Cardiac fibroblast (primary cell): ENCODE results near the gene TMEM63B.
A peak's percentile ranks its signal among the peaks of the same experiment; 100 is the strongest.

Experiments used
- DNase-seq, 2 donors: peaks; one replicate each; pipeline versions ENCODE4 v3.0.0 to v3.0.0-alpha.2; 2010; ENCODE audit warnings: low read depth in 2 of 2
- H3K4me3 ChIP-seq, 2 donors: replicated peaks in 1 of 2; 1 replicate in 1 of 2; 2 replicates in 1 of 2; pipeline ENCODE4 v1.5.1; 2011; ENCODE audit warnings: low read depth in 2 of 2, low read length in 2 of 2, mild to moderate bottlenecking in 2 of 2, moderate library complexity in 1 of 2
- CTCF ChIP-seq: IDR thresholded peaks from one replicate; pipeline ENCODE4 v1.5.1; 2011; ENCODE audit warnings: low read depth, mild to moderate bottlenecking, low read length, inconsistent platforms

The TMEM63B gene

GRCh38 chr6:44110966-44111365, 16.4 kb upstream of the TMEM63B start:
- DNase-seq = no peak
- no peak for TF ChIP-seq CTCF
- H3K4me3 ChIP-seq = no peak overlapping the region

- no peak for DNase-seq
- no peak overlapping the region for H3K4me3 ChIP-seq
- no peak for TF ChIP-seq CTCF
These were observed 15.6 kb upstream of the TMEM63B start for GRCh38 chr6:44111434-44112417.

DNA sequence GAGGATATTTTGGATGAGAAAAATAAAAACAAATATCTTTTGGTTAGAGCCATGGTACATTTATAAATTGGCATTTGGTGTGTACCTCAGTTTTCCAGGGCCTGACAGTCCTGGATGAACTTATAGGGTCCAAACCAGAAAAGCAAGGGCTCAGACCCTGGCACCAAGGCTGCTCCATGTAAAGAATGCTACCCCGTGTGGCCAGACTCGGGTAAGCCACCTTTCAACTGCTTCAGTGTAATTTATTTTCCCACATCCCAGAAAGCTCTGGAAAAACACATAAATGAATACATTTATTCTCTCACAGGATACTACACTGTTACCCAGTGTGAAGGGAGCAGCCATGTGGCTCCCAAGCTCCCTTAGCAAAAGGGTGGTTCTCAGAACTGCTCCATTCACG, 13.9 kb upstream of the TMEM63B start:
- TF ChIP-seq CTCF = peak; percentile 19
- DNase-seq = no peak
- H3K4me3 ChIP-seq = no peak overlapping the region

DNA sequence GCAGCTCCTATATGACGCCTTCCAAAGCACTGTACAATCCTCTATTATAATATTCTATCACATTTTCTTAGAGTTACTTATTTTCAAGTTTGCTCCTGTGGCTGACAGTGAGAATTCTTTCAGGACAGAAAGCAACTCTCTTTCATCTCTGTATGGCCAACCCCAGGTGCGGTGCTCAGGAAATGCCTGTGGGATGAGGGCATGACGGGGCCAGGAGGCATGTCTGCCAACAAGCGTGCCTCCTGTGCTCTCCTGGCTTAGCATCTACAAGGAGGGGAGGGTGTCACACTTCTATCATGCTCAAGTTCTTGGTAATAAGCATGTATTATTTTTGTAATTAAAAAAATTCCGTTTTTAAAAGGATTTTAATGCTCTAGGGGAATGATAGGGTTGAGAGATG, 11.5 kb upstream of the TMEM63B start:
- peak in 1 of 2 donors; percentile 64 for DNase-seq
- TF ChIP-seq CTCF = no peak
- no peak overlapping the region for H3K4me3 ChIP-seq

GRCh38 chr6:44116641-44117382, 10.5 kb upstream of the TMEM63B start:
- TF ChIP-seq CTCF = no peak
- peak; percentile 72 to 88 for DNase-seq
- no peak overlapping the region for H3K4me3 ChIP-seq

DNA sequence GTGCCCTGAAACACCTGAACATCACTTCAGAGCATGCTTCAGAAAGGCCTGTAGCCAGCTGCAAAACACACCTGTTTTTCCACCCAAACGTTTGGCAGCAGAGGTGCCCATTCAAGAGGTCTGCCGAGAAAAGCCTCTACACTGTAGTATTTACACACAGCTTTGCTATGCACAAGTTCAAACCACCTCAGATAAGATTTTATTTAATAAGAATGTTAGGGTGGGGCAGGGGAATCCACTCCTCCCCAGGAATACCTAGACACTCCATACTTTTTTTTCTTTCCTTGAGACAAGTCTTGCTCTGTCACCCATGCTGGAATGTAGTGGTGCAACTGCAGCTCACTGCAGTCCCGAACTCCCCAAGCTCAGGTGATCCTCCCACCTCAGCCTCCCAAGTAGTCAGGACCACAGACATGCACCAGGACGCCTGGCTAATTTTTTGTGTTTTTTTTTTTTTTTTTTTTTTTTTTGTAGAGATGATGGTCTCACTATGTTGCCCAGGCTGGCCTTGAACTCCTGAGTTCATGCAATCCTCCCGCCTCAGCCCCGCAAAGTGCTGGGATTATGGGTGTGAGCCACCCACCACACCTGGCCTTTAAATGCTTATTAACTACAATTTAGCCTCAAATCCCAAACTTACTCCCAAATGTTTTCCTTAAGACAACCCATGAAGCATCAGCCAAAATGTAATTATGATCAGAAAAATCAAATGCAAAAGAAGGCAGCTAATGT, 9.8 kb upstream of the TMEM63B start:
- DNase-seq = no peak
- no peak for TF ChIP-seq CTCF
- H3K4me3 ChIP-seq = no peak overlapping the region
